Measurements from ENCODE around the gene ABHD16A. TPM values are rescaled to one million over a fixed set of nuclear protein-coding genes. Genes with fewer than 3 reads are reported as not detected.
A peak's percentile ranks its signal among the peaks of the same experiment; 100 is the strongest.

The ABHD16A gene
- total RNA-seq, 1 donor from 2014 or later, result 96.9 TPM

GRCh38 chr6:31652925-31653724 lies 50.0 kb downstream of the ABHD16A start:
- DNase-seq (ENCODE audit: low spot score, unreplicated experiment), result no peak
- Mint-ChIP-seq H3K9me3 (ENCODE audit: low read depth) (no peaks in the 10 kb centered on the region), H3K4me1 (ENCODE audit: low read depth) (peaks cover 47% of the 10 kb centered on the region), H3K27ac (peak overlapping the region; percentile 100), H3K36me3 (ENCODE audit: insufficient read depth) (peaks cover 13% of the 10 kb centered on the region), H3K4me3 (ENCODE audit: low read depth) (peak overlapping the region; percentile 94), H3K27me3 (no peaks in the 10 kb centered on the region)
- TF ChIP-seq, protein P1, sequence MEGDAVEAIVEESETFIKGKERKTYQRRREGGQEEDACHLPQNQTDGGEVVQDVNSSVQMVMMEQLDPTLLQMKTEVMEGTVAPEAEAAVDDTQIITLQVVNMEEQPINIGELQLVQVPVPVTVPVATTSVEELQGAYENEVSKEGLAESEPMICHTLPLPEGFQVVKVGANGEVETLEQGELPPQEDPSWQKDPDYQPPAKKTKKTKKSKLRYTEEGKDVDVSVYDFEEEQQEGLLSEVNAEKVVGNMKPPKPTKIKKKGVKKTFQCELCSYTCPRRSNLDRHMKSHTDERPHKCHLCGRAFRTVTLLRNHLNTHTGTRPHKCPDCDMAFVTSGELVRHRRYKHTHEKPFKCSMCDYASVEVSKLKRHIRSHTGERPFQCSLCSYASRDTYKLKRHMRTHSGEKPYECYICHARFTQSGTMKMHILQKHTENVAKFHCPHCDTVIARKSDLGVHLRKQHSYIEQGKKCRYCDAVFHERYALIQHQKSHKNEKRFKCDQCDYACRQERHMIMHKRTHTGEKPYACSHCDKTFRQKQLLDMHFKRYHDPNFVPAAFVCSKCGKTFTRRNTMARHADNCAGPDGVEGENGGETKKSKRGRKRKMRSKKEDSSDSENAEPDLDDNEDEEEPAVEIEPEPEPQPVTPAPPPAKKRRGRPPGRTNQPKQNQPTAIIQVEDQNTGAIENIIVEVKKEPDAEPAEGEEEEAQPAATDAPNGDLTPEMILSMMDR (IDR thresholded peaks at IDR 0.05; ENCODE audit: unreplicated experiment), result no peak

- H3K4me3 Mint-ChIP-seq (ENCODE audit: low read depth), result peak overlapping the region; percentile 94
- H3K4me1 Mint-ChIP-seq (ENCODE audit: low read depth), result peaks cover 38% of the 10 kb centered on the region
- TF ChIP-seq, protein P1 (IDR thresholded peaks at IDR 0.05; ENCODE audit: unreplicated experiment), result no peak
- no peaks in the 10 kb centered on the region for H3K9me3 Mint-ChIP-seq (ENCODE audit: low read depth)
- no peak for DNase-seq (ENCODE audit: low spot score, unreplicated experiment)
- peaks cover 20% of the 10 kb centered on the region for H3K36me3 Mint-ChIP-seq (ENCODE audit: insufficient read depth)
- peak overlapping the region; percentile 100 for H3K27ac Mint-ChIP-seq
- no peaks in the 10 kb centered on the region for H3K27me3 Mint-ChIP-seq
These were observed 51.4 kb downstream of the ABHD16A start for GRCh38 chr6:31651602-31652191.

DNA sequence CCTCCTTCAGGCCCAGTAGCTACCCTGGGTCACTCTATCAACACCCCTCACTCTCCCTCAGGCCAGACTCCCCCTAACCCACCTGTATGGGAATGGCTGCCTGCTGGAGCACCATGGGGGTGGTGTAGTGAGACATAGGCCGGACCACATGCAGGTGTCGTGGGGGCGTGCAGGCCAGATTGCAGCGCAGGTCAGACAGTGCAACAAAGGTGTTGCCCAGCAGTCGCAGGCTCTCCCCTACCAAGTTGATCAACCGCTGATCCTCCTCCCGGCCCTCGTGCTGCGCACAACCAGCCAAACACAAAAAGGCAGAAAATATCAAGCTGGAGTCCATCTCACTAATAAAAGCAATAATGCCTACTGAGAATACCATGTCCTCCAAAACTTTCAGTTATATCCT lies 57.8 kb downstream of the ABHD16A start:
- Mint-ChIP-seq H3K36me3 (ENCODE audit: insufficient read depth) (peaks cover 26% of the 10 kb centered on the region), H3K4me3 (ENCODE audit: low read depth) (no peak overlapping the region), H3K27ac (no peak overlapping the region), H3K27me3 (no peaks in the 10 kb centered on the region), H3K4me1 (ENCODE audit: low read depth) (peaks cover 3% of the 10 kb centered on the region), H3K9me3 (ENCODE audit: low read depth) (no peaks in the 10 kb centered on the region)
- TF ChIP-seq, protein P1 (IDR thresholded peaks at IDR 0.05; ENCODE audit: unreplicated experiment), result no peak
- DNase-seq (ENCODE audit: low spot score, unreplicated experiment), result no peak

DNA sequence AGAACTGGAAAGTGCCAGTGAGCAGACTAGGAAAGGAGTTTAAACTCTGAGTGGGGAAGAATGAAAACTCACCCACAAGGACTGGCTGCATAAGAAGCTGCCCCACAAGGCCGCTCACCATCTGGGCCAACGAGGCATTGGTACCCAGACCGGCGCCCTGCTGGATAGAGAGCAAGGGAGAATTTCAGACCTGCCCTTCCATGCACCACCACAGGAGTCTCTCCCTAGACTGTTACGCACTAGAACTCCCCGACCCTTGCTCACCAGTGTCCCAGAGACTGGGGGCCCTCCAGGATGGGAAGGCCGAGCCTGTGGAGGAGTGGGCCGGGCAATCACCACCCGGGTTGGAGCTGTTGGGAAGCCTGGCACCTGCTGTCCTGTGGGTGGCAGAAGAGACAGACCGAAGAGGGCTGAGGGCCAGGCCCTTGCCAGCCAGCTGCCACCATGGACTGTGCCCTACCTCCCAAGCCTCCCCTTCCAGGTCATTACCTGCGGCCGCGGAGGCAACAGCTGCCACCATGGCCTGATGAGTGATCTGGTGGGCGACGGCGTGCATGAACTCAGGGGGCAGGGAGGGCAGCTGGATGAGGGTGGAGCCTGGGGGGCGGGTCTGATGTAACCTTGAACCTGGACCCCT lies 59.2 kb downstream of the ABHD16A start:
- Mint-ChIP-seq H3K27ac (no peak overlapping the region), H3K4me1 (ENCODE audit: low read depth) (no peaks in the 10 kb centered on the region), H3K4me3 (ENCODE audit: low read depth) (no peak overlapping the region), H3K9me3 (ENCODE audit: low read depth) (no peaks in the 10 kb centered on the region), H3K36me3 (ENCODE audit: insufficient read depth) (peaks cover 21% of the 10 kb centered on the region), H3K27me3 (no peaks in the 10 kb centered on the region)
- no peak for DNase-seq (ENCODE audit: low spot score, unreplicated experiment)
- TF ChIP-seq, protein P1 (IDR thresholded peaks at IDR 0.05; ENCODE audit: unreplicated experiment), result no peak

DNA sequence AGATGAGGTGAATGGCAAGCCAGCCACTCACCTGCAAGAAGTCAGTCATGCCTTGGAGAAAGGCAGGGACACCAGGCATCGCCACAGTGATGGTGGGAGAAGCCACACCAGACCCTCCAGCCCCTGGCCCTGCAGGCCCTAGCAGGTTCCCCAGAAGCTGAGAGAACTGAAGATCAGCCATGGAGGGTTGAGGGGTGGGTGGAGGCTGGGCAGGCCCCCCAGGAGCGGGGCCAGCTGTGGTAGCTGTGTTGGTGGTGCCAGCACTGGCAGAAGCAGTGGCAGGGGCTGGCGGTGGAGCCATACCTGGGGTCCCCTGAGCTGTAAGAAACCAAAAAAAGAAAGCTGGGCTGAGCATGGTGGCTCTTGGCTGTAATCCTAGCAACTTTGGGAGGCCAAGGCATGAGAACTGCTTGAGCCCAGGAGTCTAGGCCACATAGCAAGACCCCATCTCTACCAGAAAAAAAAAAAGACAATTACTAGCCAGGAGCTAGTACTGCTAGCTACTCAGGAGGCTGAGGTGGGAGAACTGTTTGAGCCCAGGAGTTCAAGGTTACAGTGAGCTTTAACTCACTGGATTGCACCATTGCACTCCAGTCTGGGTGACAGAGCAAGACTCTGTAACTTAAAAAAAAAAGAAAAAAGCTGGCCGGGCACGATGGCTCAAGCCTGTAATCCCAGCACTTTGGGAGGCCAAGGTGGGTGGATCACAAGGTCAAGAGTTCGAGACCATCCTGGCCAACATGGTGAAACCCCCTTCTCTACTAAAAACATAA lies 60.1 kb downstream of the ABHD16A start:
- no peaks in the 10 kb centered on the region for H3K27me3 Mint-ChIP-seq
- no peak for DNase-seq (ENCODE audit: low spot score, unreplicated experiment)
- no peak overlapping the region for H3K27ac Mint-ChIP-seq
- H3K4me1 Mint-ChIP-seq (ENCODE audit: low read depth), result no peaks in the 10 kb centered on the region
- no peak overlapping the region for H3K4me3 Mint-ChIP-seq (ENCODE audit: low read depth)
- H3K9me3 Mint-ChIP-seq (ENCODE audit: low read depth), result no peaks in the 10 kb centered on the region
- TF ChIP-seq, protein P1 (IDR thresholded peaks at IDR 0.05; ENCODE audit: unreplicated experiment), result no peak
- H3K36me3 Mint-ChIP-seq (ENCODE audit: insufficient read depth), result peaks cover 18% of the 10 kb centered on the region
